Islet precursor cell (in vitro differentiated cells): ENCODE measurements around the gene ARHGEF10L.

Source experiments
- DNase-seq: peaks from one replicate; pipeline ENCODE4 v3.0.0-alpha.2; 2018

Gene ARHGEF10L

GRCh38 chr1:17596186-17596585 lies 56.7 kb downstream of the ARHGEF10L start:
- DNase-seq: no peak

DNA sequence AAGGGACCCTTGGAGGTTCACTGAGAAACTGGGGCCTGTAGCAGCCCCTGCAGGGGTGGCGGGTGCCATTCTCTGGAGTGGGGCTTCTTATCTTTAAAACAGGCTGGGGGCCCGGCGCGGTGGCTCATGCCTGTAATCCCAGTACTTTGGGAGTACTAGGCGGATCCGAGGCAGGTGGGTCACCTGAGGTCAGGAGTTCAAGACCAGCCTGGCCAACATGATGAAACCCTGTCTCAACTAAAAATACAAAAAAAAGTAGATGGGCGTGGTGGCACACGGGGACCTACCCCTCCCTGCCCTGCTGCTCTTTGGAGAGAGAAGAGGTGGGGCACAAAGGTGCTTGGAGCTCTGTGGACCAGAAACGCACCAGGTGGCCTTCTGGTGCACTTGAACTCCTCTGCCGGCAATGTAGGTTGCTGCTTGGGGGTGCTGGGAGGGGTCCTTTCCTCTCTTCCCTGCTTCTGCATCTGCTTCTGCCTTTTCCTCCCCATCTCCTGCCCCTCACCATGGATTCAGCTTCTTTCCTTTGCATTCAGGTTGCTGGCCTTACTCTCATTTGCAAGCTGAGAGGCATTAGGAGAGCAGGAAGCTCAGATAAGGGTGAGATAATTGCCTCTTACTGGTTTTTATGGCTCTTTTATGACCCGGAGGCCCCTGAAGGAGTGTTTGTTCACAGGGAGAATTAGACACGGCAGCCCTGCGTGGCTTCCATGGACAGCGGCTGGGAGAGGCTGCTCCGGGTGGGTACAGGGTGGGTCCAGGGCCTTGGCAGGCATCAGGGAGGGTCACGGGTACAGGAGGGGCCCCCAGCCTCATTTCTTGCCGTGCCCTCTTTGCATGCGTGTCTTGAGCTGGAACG lies 57.4 kb downstream of the ARHGEF10L start:
- DNase-seq: peak; percentile 86

- DNase-seq: no peak
These were observed 58.2 kb downstream of the ARHGEF10L start for GRCh38 chr1:17597651-17598050.

GRCh38 chr1:17598251-17598650 lies 58.8 kb downstream of the ARHGEF10L start:
- no peak for DNase-seq

- no peak for DNase-seq
These were observed 59.9 kb downstream of the ARHGEF10L start for GRCh38 chr1:17599291-17599953.

DNA sequence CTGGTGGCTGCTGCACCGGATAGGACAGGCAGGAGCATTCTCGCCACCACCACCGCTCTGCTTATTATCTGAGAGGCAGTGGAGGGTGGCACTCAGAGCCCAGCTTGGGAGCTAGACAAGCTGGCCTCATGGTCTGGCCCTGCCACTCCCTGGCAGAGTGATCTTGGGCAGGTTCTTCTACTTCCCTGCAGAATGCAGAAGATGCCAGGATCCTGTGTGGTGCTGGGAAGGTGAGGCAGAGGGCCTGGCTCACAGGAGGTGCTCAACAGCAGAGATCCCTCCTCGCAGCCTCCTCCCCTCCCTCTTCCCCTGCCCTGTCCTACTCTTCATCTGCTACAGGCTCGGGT lies 60.4 kb downstream of the ARHGEF10L start:
- DNase-seq: no peak

- DNase-seq: no peak
These were observed 60.8 kb downstream of the ARHGEF10L start for GRCh38 chr1:17600321-17600720.

GRCh38 chr1:17601643-17602382 lies 62.3 kb downstream of the ARHGEF10L start:
- no peak for DNase-seq

DNA sequence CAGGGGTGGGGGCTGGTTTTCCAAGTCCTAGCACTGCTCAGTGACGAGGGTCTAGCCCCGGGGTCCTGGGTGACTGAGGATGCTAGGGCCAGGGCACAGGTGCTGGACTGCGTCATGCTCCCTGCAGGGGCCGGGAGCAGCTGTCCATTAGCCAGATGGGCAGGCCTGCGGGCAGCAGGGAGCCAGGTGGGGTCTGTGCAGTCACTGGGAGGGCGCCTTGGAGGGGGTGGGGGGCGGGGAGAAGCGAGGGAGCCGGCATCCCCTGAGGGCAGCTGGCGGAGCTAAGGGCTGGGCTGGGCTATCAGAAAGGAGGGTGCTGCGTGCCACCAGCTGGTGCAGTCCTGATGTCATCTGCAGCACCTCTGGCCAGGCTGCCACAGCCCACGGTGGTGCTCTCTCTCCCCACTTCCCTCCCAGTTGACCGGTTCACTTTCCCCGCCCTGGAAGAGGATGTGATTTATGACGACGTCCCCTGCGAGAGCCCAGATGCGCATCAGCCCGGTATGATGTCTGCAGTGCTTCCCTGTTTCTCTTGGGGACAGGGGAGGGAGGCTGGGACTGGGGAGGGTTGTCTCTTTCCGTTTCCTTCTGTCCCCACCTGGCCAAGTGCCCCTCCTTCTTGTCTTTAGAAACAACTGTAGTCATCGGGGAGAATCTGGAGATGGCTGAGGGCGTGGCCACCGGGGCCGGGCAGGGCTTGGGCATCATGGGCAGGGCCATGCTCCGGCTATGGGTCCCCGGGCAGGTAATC lies 63.8 kb downstream of the ARHGEF10L start:
- DNase-seq: no peak

GRCh38 chr1:17605582-17606344 lies 66.3 kb downstream of the ARHGEF10L start:
- DNase-seq: no peak

DNA sequence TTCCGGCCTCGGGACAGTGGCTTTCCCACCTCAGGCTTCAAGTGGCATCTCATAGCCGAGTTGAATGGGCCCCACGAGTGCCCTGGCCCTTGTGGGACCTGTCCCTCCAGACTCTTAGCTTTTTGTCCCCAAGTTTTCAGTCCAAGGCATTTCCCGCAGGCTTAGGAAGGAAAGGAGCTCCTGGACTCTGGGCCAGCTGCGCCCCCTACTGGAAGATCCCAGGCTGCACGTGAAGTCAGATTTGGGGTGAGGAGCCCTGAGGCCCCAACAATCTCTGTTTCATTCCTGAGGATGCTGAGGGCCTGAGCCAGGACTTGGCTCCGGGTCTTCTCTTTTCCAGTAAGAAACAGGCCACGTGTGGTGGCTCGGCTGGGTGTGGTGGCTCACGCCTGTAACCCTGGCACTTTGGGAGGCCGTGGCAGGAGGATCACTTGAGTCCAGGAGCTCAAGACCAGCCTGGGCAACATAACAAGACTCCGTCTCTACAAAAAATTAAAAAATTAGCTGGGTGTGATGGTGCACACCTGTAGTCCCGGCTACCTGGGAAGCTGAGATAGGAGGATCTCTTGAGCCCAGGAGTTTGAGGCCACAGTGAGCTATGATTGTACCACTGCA lies 67.4 kb downstream of the ARHGEF10L start:
- DNase-seq: peak; percentile 78

DNA sequence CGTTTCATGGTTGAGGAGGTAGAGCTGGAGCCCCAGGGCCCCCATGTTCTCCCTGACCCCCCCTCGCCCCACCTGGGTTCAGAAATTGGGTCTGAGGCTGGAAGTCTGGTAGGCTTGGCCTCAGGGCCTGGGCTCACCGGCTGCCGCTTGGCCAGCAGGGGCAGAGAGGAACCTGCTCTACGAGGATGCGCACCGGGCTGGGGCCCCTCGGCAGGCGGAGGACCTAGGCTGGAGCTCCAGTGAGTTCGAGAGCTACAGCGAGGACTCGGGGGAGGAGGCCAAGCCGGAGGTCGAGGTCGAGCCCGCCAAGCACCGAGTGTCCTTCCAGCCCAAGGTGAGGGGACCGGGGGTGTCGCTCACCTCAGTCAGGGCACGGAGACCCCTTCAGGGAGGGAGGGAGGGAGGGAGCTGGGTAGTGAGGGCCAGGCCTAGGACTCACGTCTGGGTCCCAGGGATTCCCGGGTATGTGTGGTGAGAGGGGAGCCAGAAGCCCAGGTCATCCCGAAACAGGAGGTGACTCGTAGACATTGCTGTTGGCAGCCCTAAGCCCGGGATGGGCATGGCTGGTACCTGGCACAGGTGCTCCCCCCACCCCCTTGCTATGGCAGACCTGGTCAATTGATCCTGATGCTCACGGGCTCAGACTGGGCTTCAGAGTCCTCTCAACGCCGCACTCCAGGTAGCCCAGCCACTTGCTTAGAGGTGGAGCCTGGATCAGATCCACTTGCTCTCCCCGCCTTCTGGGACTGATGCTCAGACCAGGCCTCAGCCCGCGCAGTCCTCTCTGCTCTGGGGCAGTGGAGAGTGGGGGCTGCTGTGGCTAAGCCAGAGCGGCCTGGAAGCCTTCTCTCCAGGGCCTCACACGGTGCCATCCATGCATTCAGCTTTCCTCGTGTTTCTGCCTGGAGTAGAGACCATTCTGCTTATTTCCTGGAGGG lies 68.4 kb downstream of the ARHGEF10L start:
- no peak for DNase-seq

GRCh38 chr1:17609529-17609928 lies 70.0 kb downstream of the ARHGEF10L start:
- no peak for DNase-seq

DNA sequence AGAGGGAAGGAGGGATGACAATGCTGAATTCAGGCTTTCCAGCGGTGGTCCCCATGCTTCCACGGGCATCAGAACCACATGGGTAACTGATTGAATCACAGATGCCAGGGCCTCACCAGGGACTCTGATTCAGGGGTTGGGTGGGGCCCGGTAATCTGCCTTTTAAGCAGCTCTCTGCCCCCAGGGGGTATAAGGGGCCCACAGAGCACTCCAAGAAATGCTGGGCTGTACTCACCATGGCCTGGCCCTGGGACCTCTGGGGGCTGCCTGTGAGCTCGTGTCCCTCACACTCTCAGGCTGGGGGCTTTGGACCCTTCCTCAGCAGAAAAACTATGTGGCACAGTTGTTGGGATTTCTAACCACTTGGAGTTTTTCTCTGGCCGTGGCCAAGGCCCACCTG lies 70.6 kb downstream of the ARHGEF10L start:
- no peak for DNase-seq

DNA sequence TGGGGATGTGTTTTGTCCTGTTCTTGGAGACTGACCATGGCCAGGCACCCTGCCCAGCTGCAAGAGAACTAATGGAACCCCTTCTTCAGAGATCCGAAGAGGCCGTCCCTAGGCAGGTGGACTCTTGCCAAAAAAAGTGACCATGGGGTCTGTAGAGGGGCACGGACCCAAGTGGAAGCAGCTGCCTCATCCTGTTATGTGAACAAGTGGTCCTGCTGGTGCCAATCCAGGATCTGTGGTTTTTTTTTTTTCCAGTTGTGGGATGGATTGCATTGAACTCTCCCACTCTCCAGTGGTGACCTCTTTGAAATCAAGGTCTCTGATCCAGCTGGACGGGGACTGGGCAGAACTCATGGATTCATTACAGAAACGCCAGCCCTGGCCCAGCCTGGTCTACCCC lies 71.2 kb downstream of the ARHGEF10L start:
- no peak for DNase-seq

GRCh38 chr1:17611991-17612390 lies 72.5 kb downstream of the ARHGEF10L start:
- DNase-seq: peak; percentile 67

DNA sequence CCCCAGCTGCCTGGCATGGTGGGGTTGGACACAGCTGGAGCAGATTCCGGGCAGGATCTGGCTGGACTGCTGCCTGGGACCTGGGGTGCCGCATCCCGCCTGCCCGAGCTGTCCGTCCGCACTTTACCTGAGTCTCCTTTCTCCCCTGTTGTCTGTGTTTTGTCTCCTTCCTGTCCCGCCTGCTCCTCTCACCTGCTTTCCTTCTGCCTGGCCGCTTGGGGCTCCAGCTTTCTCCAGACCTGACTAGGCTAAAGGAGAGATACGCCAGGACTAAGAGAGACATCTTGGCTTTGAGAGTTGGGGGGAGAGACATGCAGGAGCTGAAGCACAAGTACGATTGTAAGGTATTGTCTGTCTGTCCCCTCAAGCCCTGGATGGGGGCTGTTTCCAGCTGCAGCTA lies 73.3 kb downstream of the ARHGEF10L start:
- no peak for DNase-seq

DNA sequence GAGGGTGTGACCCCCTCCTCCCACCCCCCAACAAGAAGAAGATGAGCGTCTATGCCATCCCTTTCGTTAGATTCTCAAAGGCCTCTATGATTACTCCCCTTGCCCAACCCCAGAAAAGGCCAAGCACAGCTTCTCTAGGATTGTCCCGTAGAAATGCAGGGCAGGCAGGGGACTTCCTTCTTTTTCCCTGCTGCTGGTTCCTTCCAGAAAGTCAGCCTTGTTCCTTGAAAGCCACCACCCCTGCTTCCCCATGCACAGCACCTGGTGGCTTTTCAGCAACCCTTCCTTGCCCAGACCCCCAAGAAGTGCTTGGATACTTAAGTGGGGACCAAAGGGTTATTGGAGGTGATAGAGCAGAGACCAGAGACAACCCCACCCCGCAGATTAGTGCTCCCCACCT lies 75.1 kb downstream of the ARHGEF10L start:
- no peak for DNase-seq

DNA sequence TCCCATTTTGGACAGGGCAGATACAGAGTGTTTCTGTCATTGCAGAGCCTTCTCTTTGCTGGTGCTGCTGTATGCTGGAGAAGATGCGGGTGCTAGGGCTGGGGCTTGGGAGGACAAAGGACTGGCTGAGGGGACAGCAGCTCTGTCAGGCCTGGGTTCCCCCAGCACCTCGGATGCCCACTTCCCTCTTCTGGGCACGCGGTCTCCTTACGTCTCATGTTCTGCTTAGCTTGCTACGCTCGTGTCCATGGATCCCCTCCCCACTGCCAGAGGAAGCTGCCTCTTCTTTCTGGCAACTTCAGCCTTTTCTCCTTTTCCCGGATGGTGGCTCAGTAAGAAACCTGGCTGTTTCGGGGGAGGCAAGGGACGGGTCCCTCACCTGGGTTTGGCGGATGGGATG lies 75.7 kb downstream of the ARHGEF10L start:
- no peak for DNase-seq

DNA sequence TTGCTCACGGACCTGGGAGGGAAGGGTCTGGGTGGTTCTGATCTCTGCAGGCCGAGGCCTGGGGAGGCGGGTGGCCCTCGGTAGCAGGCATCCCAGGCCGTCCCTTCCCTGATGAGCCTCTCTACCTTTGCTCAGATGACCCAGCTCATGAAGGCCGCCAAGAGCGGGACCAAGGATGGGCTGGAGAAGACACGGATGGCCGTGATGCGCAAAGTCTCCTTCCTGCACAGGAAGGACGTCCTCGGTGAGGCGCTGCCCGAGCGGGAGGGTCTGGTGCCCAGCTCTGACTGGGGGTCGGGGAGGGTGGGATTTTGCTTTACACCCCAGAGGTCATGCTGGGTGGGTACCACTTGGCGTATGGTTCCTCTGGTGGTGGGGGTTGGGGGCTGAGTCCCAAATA lies 76.5 kb downstream of the ARHGEF10L start:
- DNase-seq: no peak
